Stimulated activated CD4-positive, alpha-beta T cell treated with anti-CD3 and anti-CD28 coated beads, Interleukin-4, amount 100 ng/mL, for 48 hours (primary cell): ENCODE results near the gene BACH2.
"Not testable (repeated sequence)": the region's sequence is repeated elsewhere in the genome, so short reads cannot be mapped to it uniquely, and the experiment has no call there.

Source experiments
- DNase-seq, 2 donors: peaks; one replicate each; pipeline ENCODE4 v3.0.0-alpha.2; 2020; ENCODE audit warnings: low read depth in 2 of 2

The BACH2 gene

GRCh38 chr6:90296341-90297114 lies at the start of gene BACH2:
BACH2 (minus strand) TSS chr6:90296843; CDS start chr6:90008844, 287,999 bp downstream.
- DNase-seq, result peak; percentile 95

- no peak for DNase-seq
Observed at GRCh38 chr6:90343576-90343975, 46.9 kb upstream of the BACH2 start.

- no peak for DNase-seq
Observed at GRCh38 chr6:90338409-90338808, 41.8 kb upstream of the BACH2 start.

- no peak for DNase-seq
Observed at GRCh38 chr6:90336388-90336947, 39.8 kb upstream of the BACH2 start.

- DNase-seq, result no peak
Observed at GRCh38 chr6:90333928-90334327, 37.3 kb upstream of the BACH2 start.

- not testable (repeated sequence) for DNase-seq
Observed at GRCh38 chr6:90332978-90333543, 36.4 kb upstream of the BACH2 start.

GRCh38 chr6:90329386-90330077 lies 32.9 kb upstream of the BACH2 start:
- no peak for DNase-seq

- no peak for DNase-seq
Observed at GRCh38 chr6:90328004-90328403, 31.4 kb upstream of the BACH2 start.

GRCh38 chr6:90326404-90327057 lies 29.9 kb upstream of the BACH2 start:
- no peak for DNase-seq

GRCh38 chr6:90323706-90324105 lies 27.1 kb upstream of the BACH2 start:
- DNase-seq, result no peak

- DNase-seq, result no peak
Observed at GRCh38 chr6:90322976-90323474, 26.4 kb upstream of the BACH2 start.

GRCh38 chr6:90319979-90320685 lies 23.5 kb upstream of the BACH2 start:
- no peak for DNase-seq

- DNase-seq, result no peak
Observed at GRCh38 chr6:90319044-90319443, 22.4 kb upstream of the BACH2 start.

GRCh38 chr6:90315986-90316385 lies 19.3 kb upstream of the BACH2 start:
- no peak for DNase-seq

GRCh38 chr6:90315354-90315950 lies 18.8 kb upstream of the BACH2 start:
- no peak for DNase-seq

- no peak for DNase-seq
Observed at GRCh38 chr6:90314514-90314913, 17.9 kb upstream of the BACH2 start.

- DNase-seq, result no peak
Observed at GRCh38 chr6:90311569-90311968, 14.9 kb upstream of the BACH2 start.

GRCh38 chr6:90305800-90306448 lies 9.3 kb upstream of the BACH2 start:
- DNase-seq, result no peak

GRCh38 chr6:90304308-90304707 lies 7.7 kb upstream of the BACH2 start:
- DNase-seq, result no peak

- DNase-seq, result no peak
Observed at GRCh38 chr6:90303039-90303438, 6.4 kb upstream of the BACH2 start.
